Naive thymus-derived CD8-positive, alpha-beta T cell (primary cell): ENCODE data around the gene LYPD6. TPM values are rescaled to one million over a fixed set of nuclear protein-coding genes. Genes with fewer than 3 reads are reported as not detected.
"Not testable (repeated sequence)": the region's sequence is repeated elsewhere in the genome, so short reads cannot be mapped to it uniquely, and the experiment has no call there.

Source experiments
- ATAC-seq, 2 donors: fragments of 150-1000 bp; cut with Tn5 transposase in 1 of 2; sonication (Bioruptor Pico), chemical (Tn5 transposase) in 1 of 2; 1 replicate in 1 of 2; 2 replicates in 1 of 2; pipeline ENCODE4 v1.10.0; 2021; ENCODE audit warnings: mild to moderate bottlenecking in 2 of 2, moderate library complexity in 2 of 2
- POLR2A ChIA-PET: fragments of 350-600 bp; sonication (Branson Sonifier 250); formaldehyde crosslinking; loops from one replicate; lab custom pipeline; 2021; ENCODE audit warnings: antibody characterized with exemption; lab: Charles Lee
- DNase-seq, 10 donors: peaks; one replicate each; pipeline versions ENCODE4 v3.0.0 to v3.0.0-alpha.2; 2020 to 2022
- H3K27ac Mint-ChIP-seq, 10 donors: one replicate each; pipeline ENCODE4 v1.8.0; 2020 to 2022; ENCODE audit warnings: mild to moderate bottlenecking in 10 of 10, mixed read lengths in 10 of 10, moderate library complexity in 4 of 10, inconsistent platforms in 1 of 10
- H3K27me3 Mint-ChIP-seq, 5 donors: one replicate each; pipeline ENCODE4 v1.8.0; 2021 to 2022; ENCODE audit warnings: mixed read lengths in 5 of 5
- H3K36me3 Mint-ChIP-seq, 3 donors: one replicate each; pipeline ENCODE4 v1.8.0; 2020 to 2022; ENCODE audit warnings: mixed read lengths in 3 of 3, mild to moderate bottlenecking in 2 of 3, inconsistent platforms in 1 of 3
- H3K4me1 Mint-ChIP-seq, 4 donors: one replicate each; pipeline ENCODE4 v1.8.0; 2021 to 2022; ENCODE audit warnings: mixed read lengths in 4 of 4
- H3K4me3 Mint-ChIP-seq, 10 donors: one replicate each; pipeline ENCODE4 v1.8.0; 2020 to 2022; ENCODE audit warnings: mild to moderate bottlenecking in 10 of 10, mixed read lengths in 10 of 10, moderate library complexity in 6 of 10, inconsistent platforms in 1 of 10
- H3K9me3 Mint-ChIP-seq, 9 donors: one replicate each; pipeline ENCODE4 v1.8.0; 2020 to 2022; ENCODE audit warnings: mixed read lengths in 9 of 9, mild to moderate bottlenecking in 3 of 9, inconsistent platforms in 1 of 9, moderate library complexity in 1 of 9
- polyA plus RNA-seq, 3 donors: library from polyadenylated mRNA; unstranded; fragments of 300-500 nt; fragmentation: Illumina TruSeq; gene quantifications; one replicate each; pipeline ENCODE4 v1.2.3, GENCODE V29; 2021
- total RNA-seq, 8 experiments: library from RNA in 2 of 8; stranded (reverse) in 2 of 8; gene quantifications; one replicate each; pipeline ENCODE4 v1.2.3 and lab custom pipeline; 2021 to 2026

The LYPD6 gene
- total RNA-seq (not detected), polyA plus RNA-seq (not detected), total RNA-seq (lab: John Stamatoyannopoulos, UW) (0 to 0.09 (median 0) reads per million in 6 experiments)

DNA sequence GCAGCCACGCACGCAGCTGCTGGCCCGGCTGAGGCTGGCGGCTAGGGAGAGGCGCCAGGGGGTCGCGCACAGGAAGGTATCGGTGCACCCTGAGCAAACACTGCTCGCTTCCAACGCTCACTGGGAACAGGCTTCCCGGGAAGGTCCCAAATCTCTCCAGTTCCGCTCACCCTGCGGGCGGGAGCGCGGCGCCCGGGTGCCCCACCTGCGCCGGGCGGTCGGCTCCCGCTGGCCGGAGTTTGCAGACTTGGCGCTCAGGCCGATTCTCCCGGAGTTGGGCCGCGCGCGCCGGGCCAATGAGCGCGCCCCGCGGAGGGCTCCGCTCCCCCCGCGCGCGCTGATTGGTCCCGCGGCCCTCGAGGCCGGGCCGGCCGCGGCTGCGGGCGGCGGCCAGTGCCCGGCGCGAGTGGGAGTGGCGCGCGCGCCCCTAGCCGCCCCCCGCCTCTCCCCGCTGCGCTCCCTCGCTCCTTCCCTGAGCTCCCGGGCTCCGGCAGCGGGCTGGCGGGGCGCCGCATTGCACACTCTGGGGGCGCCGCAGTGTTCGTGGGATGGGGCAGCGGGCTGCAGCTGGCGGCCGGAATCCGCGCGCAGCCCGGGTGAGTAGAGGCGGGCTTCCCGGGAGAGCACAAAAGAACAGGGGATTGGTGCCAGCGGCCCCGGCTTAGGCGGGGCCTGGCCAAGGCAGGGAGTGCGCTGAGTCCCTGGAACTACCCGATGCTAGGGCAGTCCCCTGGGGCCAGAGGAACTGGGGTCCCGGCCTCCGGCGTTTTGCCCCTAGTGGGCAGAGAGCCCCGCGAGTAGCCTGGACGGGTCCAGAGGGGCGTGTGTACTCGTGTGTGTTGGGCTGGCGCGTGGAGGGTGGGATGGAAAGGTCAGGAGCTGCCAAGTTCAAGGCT lies at the start of gene LYPD6:
Gene LYPD6 (plus strand): TSS at position 461 of the 896 bp plus-strand sequence. CDS start 107,122 bp downstream, outside the sequence.
- DNase-seq (no peak), ATAC-seq (no peak)
- H3K27me3 Mint-ChIP-seq, result peaks cover 44 to 74% (median 53%) of the 10 kb centered on the region in 5 donors
- POLR2A ChIA-PET, result no interaction called here
- peaks cover 0 to 10% (median 2%) of the 10 kb centered on the region in 3 donors for H3K36me3 Mint-ChIP-seq
- H3K9me3 Mint-ChIP-seq, result peaks cover 0 to 9% (median 0%) of the 10 kb centered on the region in 9 donors
- H3K4me3 Mint-ChIP-seq, result peak within 1 kb of the TSS in 9 of 10 donors; percentile 22 to 79 (median 54)
- peak within 1 kb of the TSS in 1 of 10 donors; percentile 26 for H3K27ac Mint-ChIP-seq
- peaks cover 0 to 11% (median 8%) of the 10 kb centered on the region in 4 donors for H3K4me1 Mint-ChIP-seq

GRCh38 chr2:149281441-149281840 lies 48.9 kb upstream of the LYPD6 start:
- POLR2A ChIA-PET, result no interaction called here
- Mint-ChIP-seq H3K4me3 (no peak overlapping the region), H3K36me3 (no peaks in the 10 kb centered on the region), H3K27me3 (peaks cover 0 to 9% (median 3%) of the 10 kb centered on the region in 5 donors), H3K9me3 (peaks cover 0 to 4% (median 0%) of the 10 kb centered on the region in 9 donors), H3K27ac (no peak overlapping the region), H3K4me1 (no peaks in the 10 kb centered on the region)
- no peak for DNase-seq
- no peak for ATAC-seq

DNA sequence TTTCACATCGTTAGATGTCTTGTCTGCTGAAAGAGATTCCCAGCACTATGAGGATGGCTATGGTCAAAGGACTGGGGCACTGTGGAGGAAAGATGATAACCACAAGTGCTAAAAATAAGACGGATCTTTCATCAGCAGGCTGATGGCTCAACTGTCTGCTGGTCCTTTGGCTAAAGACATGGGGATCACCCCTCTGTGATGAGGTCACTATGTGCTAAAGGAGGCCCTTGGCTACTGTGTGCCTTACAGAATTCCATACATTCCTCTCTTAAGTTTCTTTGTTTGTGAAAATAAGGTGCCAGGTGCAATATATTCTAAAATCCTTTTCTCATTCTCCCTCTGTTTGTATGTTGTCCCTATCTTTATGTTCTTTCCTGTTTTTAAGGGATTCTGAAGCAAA lies 39.7 kb upstream of the LYPD6 start:
- no peak for DNase-seq
- H3K4me1 Mint-ChIP-seq, result no peaks in the 10 kb centered on the region
- peaks cover 5 to 13% (median 8%) of the 10 kb centered on the region in 5 donors for H3K27me3 Mint-ChIP-seq

GRCh38 chr2:149291881-149292280 lies 38.5 kb upstream of the LYPD6 start:
- no peaks in the 10 kb centered on the region for H3K9me3 Mint-ChIP-seq
- H3K27me3 Mint-ChIP-seq, result peaks cover 3 to 13% (median 8%) of the 10 kb centered on the region in 5 donors
- no peaks in the 10 kb centered on the region for H3K4me1 Mint-ChIP-seq
- DNase-seq (no peak), ATAC-seq (no peak)
- H3K27ac Mint-ChIP-seq, result no peak overlapping the region
- no peak overlapping the region for H3K4me3 Mint-ChIP-seq
- H3K36me3 Mint-ChIP-seq, result no peaks in the 10 kb centered on the region
- POLR2A ChIA-PET, result no interaction called here

More for the DNA sequence above, 39.7 kb upstream of the LYPD6 start:
- Mint-ChIP-seq H3K4me3 (no peak overlapping the region), H3K27ac (no peak overlapping the region), H3K9me3 (no peaks in the 10 kb centered on the region), H3K36me3 (no peaks in the 10 kb centered on the region)
- no peak for ATAC-seq
- POLR2A ChIA-PET, result no interaction called here

DNA sequence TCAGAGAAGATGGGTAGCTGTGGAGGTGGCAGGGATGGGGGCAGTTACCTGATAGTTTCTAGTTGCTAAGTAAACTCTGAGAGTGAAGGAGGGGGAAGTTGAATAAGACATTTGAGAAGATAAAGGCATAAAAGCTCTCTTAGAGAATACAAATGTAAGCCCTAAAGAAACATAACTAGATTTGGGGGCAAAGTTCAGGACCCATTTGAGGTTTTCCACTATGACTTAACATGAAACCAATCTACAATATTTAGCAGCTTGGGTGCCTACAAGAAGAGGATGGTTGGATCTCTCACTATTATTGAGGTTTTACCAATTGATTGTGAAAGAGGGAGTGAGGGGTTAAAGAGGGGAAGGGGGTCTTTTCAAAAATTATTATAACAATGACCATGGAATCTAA lies 34.4 kb upstream of the LYPD6 start:
- DNase-seq (no peak), ATAC-seq (no peak)
- POLR2A ChIA-PET, result no interaction called here
- H3K36me3 Mint-ChIP-seq, result no peaks in the 10 kb centered on the region
- no peak overlapping the region for H3K4me3 Mint-ChIP-seq
- H3K9me3 Mint-ChIP-seq, result peaks cover 0 to 3% (median 0%) of the 10 kb centered on the region in 9 donors
- no peaks in the 10 kb centered on the region for H3K4me1 Mint-ChIP-seq
- no peak overlapping the region for H3K27ac Mint-ChIP-seq
- H3K27me3 Mint-ChIP-seq, result peaks cover 1 to 10% (median 7%) of the 10 kb centered on the region in 5 donors

- Mint-ChIP-seq H3K9me3 (peaks cover 0 to 2% (median 0%) of the 10 kb centered on the region in 9 donors), H3K36me3 (no peaks in the 10 kb centered on the region), H3K27me3 (peaks cover 12 to 64% (median 14%) of the 10 kb centered on the region in 5 donors), H3K4me3 (no peak overlapping the region), H3K27ac (no peak overlapping the region), H3K4me1 (no peaks in the 10 kb centered on the region)
- ATAC-seq, result no peak
- DNase-seq, result no peak
- POLR2A ChIA-PET, result no interaction called here
Observed at GRCh38 chr2:149307014-149307413, 23.4 kb upstream of the LYPD6 start.

GRCh38 chr2:149310349-149310748 lies 20.0 kb upstream of the LYPD6 start:
- Mint-ChIP-seq H3K27ac (no peak overlapping the region), H3K27me3 (peaks cover 12 to 64% (median 21%) of the 10 kb centered on the region in 5 donors), H3K4me3 (no peak overlapping the region), H3K9me3 (no peaks in the 10 kb centered on the region), H3K36me3 (no peaks in the 10 kb centered on the region), H3K4me1 (peaks cover 0 to 10% (median 4%) of the 10 kb centered on the region in 4 donors)
- ATAC-seq, result no peak
- no peak for DNase-seq
- POLR2A ChIA-PET, result interaction anchor here (0.5 kb wide), 1 partner anchor 1688 kb away, joined by 3 read pairs; no protein-coding TSS in a partner anchor

DNA sequence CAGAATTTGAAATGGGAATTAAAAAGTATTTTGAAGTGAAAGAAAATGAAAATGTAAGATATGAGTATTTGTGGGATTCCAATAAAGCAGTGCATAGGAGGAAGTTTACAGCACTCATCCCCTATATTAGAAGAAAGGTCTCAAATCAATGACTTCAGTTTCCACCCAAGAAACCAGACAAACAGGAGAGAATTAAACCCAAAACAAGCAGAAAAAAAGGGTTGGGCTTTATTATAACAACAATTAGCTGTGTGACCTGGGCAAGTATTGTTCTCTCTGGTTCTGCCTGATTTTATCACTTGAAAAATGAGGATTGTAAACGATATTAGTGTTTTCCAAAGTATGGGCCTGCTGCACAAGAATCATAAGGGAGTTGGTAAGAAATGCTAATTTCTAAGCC lies 18.3 kb upstream of the LYPD6 start:
- POLR2A ChIA-PET, result no interaction called here
- H3K36me3 Mint-ChIP-seq, result no peaks in the 10 kb centered on the region
- H3K27ac Mint-ChIP-seq, result no peak overlapping the region
- ATAC-seq (no peak), DNase-seq (no peak)
- H3K27me3 Mint-ChIP-seq, result peaks cover 12 to 65% (median 22%) of the 10 kb centered on the region in 5 donors
- H3K4me1 Mint-ChIP-seq, result peaks cover 0 to 10% (median 4%) of the 10 kb centered on the region in 4 donors
- no peaks in the 10 kb centered on the region for H3K9me3 Mint-ChIP-seq
- no peak overlapping the region for H3K4me3 Mint-ChIP-seq

GRCh38 chr2:149313512-149313972 lies 16.8 kb upstream of the LYPD6 start:
- peak in 1 of 2 donors; percentile 43 for ATAC-seq
- Mint-ChIP-seq H3K27me3 (peaks cover 12 to 50% (median 22%) of the 10 kb centered on the region in 5 donors), H3K4me1 (peaks cover 0 to 10% (median 5%) of the 10 kb centered on the region in 4 donors), H3K4me3 (no peak overlapping the region), H3K27ac (no peak overlapping the region), H3K9me3 (peaks cover 0 to 4% (median 0%) of the 10 kb centered on the region in 9 donors), H3K36me3 (no peaks in the 10 kb centered on the region)
- POLR2A ChIA-PET, result no interaction called here
- peak in 3 of 10 donors; percentile 2 to 19 (median 18) for DNase-seq

- H3K27me3 Mint-ChIP-seq, result peaks cover 12 to 44% (median 22%) of the 10 kb centered on the region in 5 donors
- no peak overlapping the region for H3K4me3 Mint-ChIP-seq
- no peak for DNase-seq
- H3K4me1 Mint-ChIP-seq, result peaks cover 0 to 10% (median 5%) of the 10 kb centered on the region in 4 donors
- H3K9me3 Mint-ChIP-seq, result peaks cover 0 to 4% (median 0%) of the 10 kb centered on the region in 9 donors
- no peaks in the 10 kb centered on the region for H3K36me3 Mint-ChIP-seq
- POLR2A ChIA-PET, result interaction anchor here (0.6 kb wide), 1 partner anchor 22 kb away, joined by 3 read pairs; no protein-coding TSS in a partner anchor
- H3K27ac Mint-ChIP-seq, result no peak overlapping the region
- no peak for ATAC-seq
Observed at GRCh38 chr2:149314687-149315086, 15.7 kb upstream of the LYPD6 start.

- Mint-ChIP-seq H3K9me3 (peaks cover 0 to 8% (median 0%) of the 10 kb centered on the region in 9 donors), H3K36me3 (no peaks in the 10 kb centered on the region), H3K27me3 (peaks cover 12 to 44% (median 22%) of the 10 kb centered on the region in 5 donors), H3K4me3 (no peak overlapping the region), H3K27ac (no peak overlapping the region), H3K4me1 (peaks cover 0 to 10% (median 5%) of the 10 kb centered on the region in 4 donors)
- DNase-seq (no peak), ATAC-seq (no peak)
- POLR2A ChIA-PET, result no interaction called here
Observed at GRCh38 chr2:149315461-149315860, 14.9 kb upstream of the LYPD6 start.

DNA sequence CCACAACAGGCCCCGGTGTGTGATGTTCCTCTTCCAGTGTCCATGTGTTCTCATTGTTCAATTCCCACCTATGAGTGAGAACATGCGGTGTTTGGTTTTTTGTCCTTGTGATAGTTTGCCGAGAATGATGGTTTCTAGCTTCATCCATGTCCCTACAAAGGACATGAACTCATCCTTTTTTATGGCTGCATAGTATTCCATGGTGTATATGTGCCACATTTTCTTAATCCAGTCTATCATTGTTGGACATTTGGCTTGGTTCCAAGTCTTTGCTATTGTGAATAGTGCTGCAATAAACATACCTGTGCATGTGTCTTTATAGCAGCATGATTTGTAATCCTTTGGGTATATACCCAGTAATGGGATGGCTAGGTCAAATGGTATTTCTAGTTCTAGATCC lies 11.8 kb upstream of the LYPD6 start:
- H3K9me3 Mint-ChIP-seq, POLR2A ChIA-PET: not testable (repeated sequence)

GRCh38 chr2:149320362-149320761 lies 10.0 kb upstream of the LYPD6 start:
- peak in 1 of 10 donors; percentile 3 for DNase-seq
- POLR2A ChIA-PET, result no interaction called here
- peaks cover 0 to 2% (median 0%) of the 10 kb centered on the region in 4 donors for H3K4me1 Mint-ChIP-seq
- H3K36me3 Mint-ChIP-seq, result no peaks in the 10 kb centered on the region
- no peak overlapping the region for H3K4me3 Mint-ChIP-seq
- no peak for ATAC-seq
- peaks cover 10 to 30% (median 18%) of the 10 kb centered on the region in 5 donors for H3K27me3 Mint-ChIP-seq
- H3K27ac Mint-ChIP-seq, result no peak overlapping the region
- H3K9me3 Mint-ChIP-seq, result peaks cover 0 to 8% (median under 1%) of the 10 kb centered on the region in 9 donors

More for the DNA sequence above, 11.8 kb upstream of the LYPD6 start:
- not testable (repeated sequence) for H3K27ac Mint-ChIP-seq, DNase-seq, H3K4me3 Mint-ChIP-seq, ATAC-seq, H3K36me3 Mint-ChIP-seq, H3K4me1 Mint-ChIP-seq
- H3K27me3 Mint-ChIP-seq, result peaks cover 17 to 42% (median 25%) of the 10 kb centered on the region in 5 donors
